ENCODE measurements around the gene SMURF2.

Gene SMURF2

DNA sequence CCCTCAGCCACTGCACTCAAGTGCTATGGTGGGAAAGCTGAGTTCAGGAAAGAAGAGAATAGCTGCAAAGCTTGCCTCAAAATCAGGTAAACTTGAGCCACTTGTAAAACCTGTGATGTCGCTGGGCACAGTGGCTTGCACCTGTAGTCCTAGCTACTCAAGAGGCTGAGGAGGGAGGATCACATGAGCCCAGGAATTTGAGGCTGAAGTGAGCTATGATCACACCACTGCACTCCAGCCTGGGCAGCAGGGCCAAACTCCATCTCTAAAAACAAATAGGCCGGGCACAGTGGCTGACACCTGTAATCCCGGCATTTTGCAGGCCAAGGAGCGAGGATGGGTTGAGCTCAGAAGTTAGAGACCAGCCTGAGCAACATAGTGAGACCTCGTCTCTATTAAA is 26.4 kb upstream of the SMURF2 start:
- H3K27me3 ChIP-seq (ENCODE audit: control insufficient read depth, insufficient read depth, low read length): no peaks in the 10 kb centered on the region
- H3K79me2 ChIP-seq: no peaks in the 10 kb centered on the region
- H3K27ac ChIP-seq: no peak overlapping the region

DNA sequence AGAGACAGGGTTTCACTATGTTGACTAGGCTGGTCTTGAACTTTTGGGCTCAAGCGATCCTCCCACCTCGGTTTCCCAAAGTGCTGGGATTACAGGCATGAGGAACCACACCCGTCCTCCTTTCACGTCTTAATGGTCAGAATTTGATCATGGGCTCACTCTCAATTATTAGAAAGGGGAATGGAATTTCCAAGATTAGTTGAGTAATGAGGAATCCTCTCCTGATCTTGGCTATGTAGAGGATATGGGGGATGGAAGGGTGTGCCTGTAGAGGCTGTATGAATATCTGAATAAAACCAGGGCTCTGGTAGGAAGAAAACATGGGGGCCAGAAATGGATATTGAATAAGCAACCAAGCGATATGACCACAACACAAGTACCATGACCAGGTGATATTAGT is 25.9 kb upstream of the SMURF2 start:
- no peak overlapping the region for H3K27ac ChIP-seq
- no peak overlapping the region for H2AFZ ChIP-seq
- H3K79me2 ChIP-seq: no peaks in the 10 kb centered on the region
- H3K4me3 ChIP-seq (ENCODE audit: low read depth, low read length): no peak overlapping the region
- no peaks in the 10 kb centered on the region for H3K36me3 ChIP-seq (ENCODE audit: control insufficient read depth, insufficient read depth, low read length)
- no peaks in the 10 kb centered on the region for H3K4me1 ChIP-seq
- H3K9ac ChIP-seq: no peak overlapping the region
- no peak overlapping the region for H3K4me2 ChIP-seq (ENCODE audit: low read length)
- H3K27me3 ChIP-seq (ENCODE audit: control insufficient read depth, insufficient read depth, low read length): no peaks in the 10 kb centered on the region
- TF ChIP-seq, protein P1, sequence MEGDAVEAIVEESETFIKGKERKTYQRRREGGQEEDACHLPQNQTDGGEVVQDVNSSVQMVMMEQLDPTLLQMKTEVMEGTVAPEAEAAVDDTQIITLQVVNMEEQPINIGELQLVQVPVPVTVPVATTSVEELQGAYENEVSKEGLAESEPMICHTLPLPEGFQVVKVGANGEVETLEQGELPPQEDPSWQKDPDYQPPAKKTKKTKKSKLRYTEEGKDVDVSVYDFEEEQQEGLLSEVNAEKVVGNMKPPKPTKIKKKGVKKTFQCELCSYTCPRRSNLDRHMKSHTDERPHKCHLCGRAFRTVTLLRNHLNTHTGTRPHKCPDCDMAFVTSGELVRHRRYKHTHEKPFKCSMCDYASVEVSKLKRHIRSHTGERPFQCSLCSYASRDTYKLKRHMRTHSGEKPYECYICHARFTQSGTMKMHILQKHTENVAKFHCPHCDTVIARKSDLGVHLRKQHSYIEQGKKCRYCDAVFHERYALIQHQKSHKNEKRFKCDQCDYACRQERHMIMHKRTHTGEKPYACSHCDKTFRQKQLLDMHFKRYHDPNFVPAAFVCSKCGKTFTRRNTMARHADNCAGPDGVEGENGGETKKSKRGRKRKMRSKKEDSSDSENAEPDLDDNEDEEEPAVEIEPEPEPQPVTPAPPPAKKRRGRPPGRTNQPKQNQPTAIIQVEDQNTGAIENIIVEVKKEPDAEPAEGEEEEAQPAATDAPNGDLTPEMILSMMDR (IDR thresholded peaks at IDR 0.05): no peak
- no peaks in the 10 kb centered on the region for H3K9me3 ChIP-seq (ENCODE audit: control insufficient read depth, low read length)

More for the DNA sequence above, 26.4 kb upstream of the SMURF2 start:
- no peaks in the 10 kb centered on the region for H3K36me3 ChIP-seq (ENCODE audit: control insufficient read depth, insufficient read depth, low read length)
- TF ChIP-seq, protein P1 (IDR thresholded peaks at IDR 0.05): no peak
- no peaks in the 10 kb centered on the region for H3K4me1 ChIP-seq
- H3K4me3 ChIP-seq (ENCODE audit: low read depth, low read length): no peak overlapping the region
- no peak overlapping the region for H3K4me2 ChIP-seq (ENCODE audit: low read length)
- no peak overlapping the region for H3K9ac ChIP-seq
- no peaks in the 10 kb centered on the region for H3K9me3 ChIP-seq (ENCODE audit: control insufficient read depth, low read length)
- no peak overlapping the region for H2AFZ ChIP-seq

DNA sequence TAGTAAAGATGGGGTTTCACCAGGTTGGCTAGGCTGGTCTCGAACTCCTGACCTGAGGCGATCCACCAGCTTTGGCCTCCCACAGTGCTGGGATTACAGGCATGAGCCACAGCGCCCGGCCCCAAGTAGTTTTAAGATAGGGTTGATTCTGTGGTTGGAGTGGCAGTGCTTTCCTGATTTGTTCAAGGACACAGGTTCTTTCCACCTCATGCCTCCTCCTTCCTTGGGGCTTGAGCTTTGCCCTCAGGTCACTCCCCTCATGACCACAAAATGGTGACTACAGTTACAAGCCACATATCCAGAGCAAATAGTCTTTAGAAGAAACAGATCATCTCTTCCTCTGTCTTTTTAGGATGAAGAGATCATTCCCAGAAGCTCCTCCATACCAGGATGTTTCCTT is 25.3 kb upstream of the SMURF2 start:
- no peak overlapping the region for H3K27ac ChIP-seq
- H3K9me3 ChIP-seq (ENCODE audit: control insufficient read depth, low read length): no peaks in the 10 kb centered on the region
- H3K4me1 ChIP-seq: no peaks in the 10 kb centered on the region
- H3K36me3 ChIP-seq (ENCODE audit: control insufficient read depth, insufficient read depth, low read length): no peaks in the 10 kb centered on the region
- H2AFZ ChIP-seq: no peak overlapping the region
- H3K79me2 ChIP-seq: no peaks in the 10 kb centered on the region
- TF ChIP-seq, protein P1 (IDR thresholded peaks at IDR 0.05): no peak
- H3K27me3 ChIP-seq (ENCODE audit: control insufficient read depth, insufficient read depth, low read length): no peaks in the 10 kb centered on the region
- H3K4me3 ChIP-seq (ENCODE audit: low read depth, low read length): no peak overlapping the region
- H3K9ac ChIP-seq: no peak overlapping the region
- H3K4me2 ChIP-seq (ENCODE audit: low read length): no peak overlapping the region

DNA sequence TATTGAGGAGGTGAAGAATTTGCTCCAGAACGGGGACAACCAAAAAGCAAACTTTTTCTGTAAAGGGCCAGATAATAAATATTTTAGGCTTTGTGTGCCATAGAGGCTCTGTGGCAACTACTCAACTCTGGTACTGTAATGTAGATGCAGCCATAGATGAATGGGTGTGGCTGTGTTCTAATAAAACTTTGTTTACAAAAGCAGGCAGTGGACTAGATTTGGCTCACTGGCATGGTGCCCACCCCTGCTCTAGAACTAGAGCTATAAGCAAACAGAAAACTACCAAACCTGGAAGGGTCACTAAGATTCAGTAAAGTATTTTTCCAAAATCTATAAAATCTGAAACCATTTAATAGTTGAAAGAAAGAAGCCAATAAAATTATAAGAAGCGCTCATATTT is 24.6 kb upstream of the SMURF2 start:
- TF ChIP-seq, protein P1 (IDR thresholded peaks at IDR 0.05): no peak
- H3K9me3 ChIP-seq (ENCODE audit: control insufficient read depth, low read length): no peaks in the 10 kb centered on the region
- H3K4me1 ChIP-seq: no peaks in the 10 kb centered on the region
- H3K27me3 ChIP-seq (ENCODE audit: control insufficient read depth, insufficient read depth, low read length): no peaks in the 10 kb centered on the region
- no peak overlapping the region for H3K4me2 ChIP-seq (ENCODE audit: low read length)
- no peak overlapping the region for H2AFZ ChIP-seq
- H3K79me2 ChIP-seq: no peaks in the 10 kb centered on the region
- no peak overlapping the region for H3K4me3 ChIP-seq (ENCODE audit: low read depth, low read length)
- H3K9ac ChIP-seq: no peak overlapping the region
- H3K27ac ChIP-seq: no peak overlapping the region
- H3K36me3 ChIP-seq (ENCODE audit: control insufficient read depth, insufficient read depth, low read length): no peaks in the 10 kb centered on the region

DNA sequence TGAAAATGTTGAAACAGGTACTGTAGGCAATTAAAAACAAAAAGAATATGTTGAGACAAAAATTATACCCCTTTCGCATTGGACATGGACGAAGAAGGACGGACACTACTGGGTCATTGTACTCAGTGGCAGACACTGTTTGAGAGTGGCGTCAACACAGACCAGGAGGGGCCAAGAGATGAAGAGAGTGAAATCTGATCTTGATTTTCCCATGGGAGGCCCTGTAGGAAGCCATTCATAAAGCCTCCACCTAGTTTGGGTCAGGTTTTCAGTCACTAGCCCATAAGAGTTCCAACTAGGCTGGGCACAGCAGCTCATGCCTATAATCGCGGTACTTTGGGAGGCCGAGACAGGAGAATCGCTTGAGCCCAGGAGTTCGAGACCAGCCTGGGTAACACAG is 23.6 kb upstream of the SMURF2 start:
- TF ChIP-seq, protein P1 (IDR thresholded peaks at IDR 0.05): no peak
- Histone ChIP-seq H3K27ac (no peak overlapping the region), H2AFZ (no peak overlapping the region), H3K4me2 (ENCODE audit: low read length) (no peak overlapping the region), H3K27me3 (ENCODE audit: control insufficient read depth, insufficient read depth, low read length) (no peaks in the 10 kb centered on the region), H3K4me3 (ENCODE audit: low read depth, low read length) (no peak overlapping the region), H3K9ac (no peak overlapping the region), H3K79me2 (no peaks in the 10 kb centered on the region), H3K9me3 (ENCODE audit: control insufficient read depth, low read length) (no peaks in the 10 kb centered on the region), H3K36me3 (ENCODE audit: control insufficient read depth, insufficient read depth, low read length) (no peaks in the 10 kb centered on the region), H3K4me1 (no peaks in the 10 kb centered on the region)

All from parathyroid adenoma (tissue), 2 donors.